HepG2 (cell line): ENCODE results near the gene WDR27. TPM values are rescaled to one million over a fixed set of nuclear protein-coding genes. Genes with fewer than 3 reads are reported as not detected.

Source experiments
- ATAC-seq: fragments of 200-7000 bp; cut with Tn5 transposase; 3 replicates; pipeline ENCODE4 v1.9.1; 2020; ENCODE audit warnings: mild to moderate bottlenecking, moderate library complexity
- BruUV-seq: library from RNA; stranded (reverse); fragments of 400-500 nt; replicated peaks from 2 replicates; lab custom pipeline; 2021; lab: Mats Ljungman, UMichigan
- CTCF ChIA-PET: fragments of 300-600 bp; formaldehyde crosslinking; extraction: SDS; loops from one replicate; lab custom pipeline; 2021; ENCODE audit warnings: low total read pairs, inconsistent platforms, low intra/inter-chr PET ratio; lab: Yijun Ruan, JAX
- POLR2A ChIA-PET: fragments of 350-600 bp; sonication (Branson Sonifier 250); formaldehyde crosslinking; loops from one replicate; lab custom pipeline; 2020; ENCODE audit warnings: antibody characterized with exemption, inconsistent platforms; lab: Yijun Ruan, JAX
- DNase-seq: peaks from one replicate; pipeline ENCODE4 v3.0.0-alpha.2; 2015; ENCODE audit warnings: low spot score
- FAIRE-seq: peaks from 3 replicates; lab custom pipeline; 2011; peaks lifted over from hg19 to GRCh38; lab: Jason Lieb, UNC
- H2AFZ ChIP-seq: one replicate; pipeline ENCODE4 v1.6.1; 2011; ENCODE audit warnings: low read length, inconsistent platforms
- H3K27ac ChIP-seq: fragments of 300-600 bp; 3 replicates; pipeline ENCODE4 v1.8.0; 2011; ENCODE audit warnings: mixed run types, mild to moderate bottlenecking, mixed read lengths, low read length, inconsistent platforms; ENCODE audit not compliant: insufficient read depth; ENCODE audit errors: extremely low read length
- H3K27me3 ChIP-seq, 2 experiments: fragments of 200-600 bp in 1 of 2; 2 replicates in 1 of 2; 3 replicates in 1 of 2; pipeline versions ENCODE4 v1.6.0 to v1.8.0; 2011; ENCODE audit warnings: low read length in 2 of 2, mild to moderate bottlenecking in 2 of 2, moderate library complexity in 2 of 2, inconsistent platforms in 1 of 2; ENCODE audit not compliant: insufficient read depth in 2 of 2, control insufficient read depth in 1 of 2
- H3K36me3 ChIP-seq, 2 experiments: fragments of 200-600 bp in 1 of 2; replicated peaks in 1 of 2; 2 replicates in 1 of 2; 3 replicates in 1 of 2; pipeline versions ENCODE4 v1.5.1 to v1.8.0; 2011; ENCODE audit warnings: low read length in 2 of 2, inconsistent platforms in 1 of 2; ENCODE audit not compliant: insufficient read depth in 2 of 2, control insufficient read depth in 1 of 2
- H3K4me1 ChIP-seq: 2 replicates; pipeline ENCODE4 v1.5.1; 2012; ENCODE audit warnings: low read length, inconsistent platforms; ENCODE audit not compliant: insufficient read depth
- H3K4me2 ChIP-seq: 2 replicates; pipeline ENCODE4 v1.6.0; 2011; ENCODE audit warnings: low read depth, low read length, inconsistent platforms
- H3K4me3 ChIP-seq, 3 experiments: fragments of 200-600 bp in 1 of 3; sonication (generic), shearing (Covaris generic) in 1 of 3; replicated peaks in 1 of 3; 2 replicates each; pipeline ENCODE4 v1.5.1; 2011 to 2016; ENCODE audit warnings: low read length in 3 of 3, inconsistent platforms in 2 of 3, low read depth in 2 of 3, mild to moderate bottlenecking in 2 of 3, control low read depth in 1 of 3, mixed read lengths in 1 of 3; ENCODE audit not compliant: insufficient read depth in 1 of 3
- H3K79me2 ChIP-seq: one replicate; pipeline ENCODE4 v1.6.1; 2011; ENCODE audit warnings: low read length, inconsistent platforms; ENCODE audit not compliant: insufficient read depth
- H3K9ac ChIP-seq: 2 replicates; pipeline ENCODE4 v1.6.0; 2011; ENCODE audit warnings: mild to moderate bottlenecking, low read depth, low read length, inconsistent platforms; ENCODE audit not compliant: insufficient read depth
- H3K9me3 ChIP-seq: 2 replicates; pipeline ENCODE4 v1.5.1; 2012; ENCODE audit warnings: mild to moderate bottlenecking, low read length
- H4K20me1 ChIP-seq: 2 replicates; pipeline ENCODE4 v1.6.0; 2011; ENCODE audit warnings: inconsistent platforms, mild to moderate bottlenecking, low read length, moderate library complexity; ENCODE audit not compliant: insufficient read depth
- BHLHE40 ChIP-seq: IDR thresholded peaks from 2 replicates; pipeline ENCODE4 v1.6.1; 2011; ENCODE audit warnings: low read length, improper control_type of control experiment
- CAMTA2 ChIP-seq: sonication (generic); formaldehyde crosslinking; IDR thresholded peaks from 2 replicates; pipeline ENCODE4 v1.4.0; 2020; ENCODE audit warnings: mild to moderate bottlenecking, missing genetic modification reagents, borderline replicate concordance
- HHEX ChIP-seq: IDR thresholded peaks from 2 replicates; pipeline ENCODE4 v1.6.1; 2016; ENCODE audit warnings: control low read depth
- KDM2A ChIP-seq: sonication (generic); formaldehyde crosslinking; IDR thresholded peaks from 2 replicates; pipeline ENCODE4 v1.4.0; 2020; ENCODE audit warnings: low read depth, missing genetic modification reagents, borderline replicate concordance
- KDM6A ChIP-seq: IDR thresholded peaks from 2 replicates; pipeline ENCODE4 v1.6.1; 2016; ENCODE audit warnings: low read depth
- NBN ChIP-seq: fragments of 450-650 bp; conservative IDR thresholded peaks from 2 replicates; pipeline ENCODE4 v1.6.1; 2017
- SNAI1 ChIP-seq: sonication (generic); formaldehyde crosslinking; IDR thresholded peaks from 2 replicates; pipeline ENCODE4 v1.5.0; 2020; ENCODE audit warnings: mild to moderate bottlenecking, missing genetic modification reagents, borderline replicate concordance
- YEATS2 ChIP-seq: sonication (generic); formaldehyde crosslinking; IDR thresholded peaks from 2 replicates; pipeline ENCODE4 v1.4.0; 2020; ENCODE audit warnings: missing genetic modification reagents, borderline replicate concordance
- ZNF766 ChIP-seq: sonication (generic); formaldehyde crosslinking; IDR thresholded peaks from 2 replicates; pipeline ENCODE4 v1.5.0; 2020; ENCODE audit warnings: missing genetic modification reagents, borderline replicate concordance
- ZNF782 ChIP-seq: sonication (generic); formaldehyde crosslinking; IDR thresholded peaks from 2 replicates; pipeline ENCODE4 v1.4.0; 2020; ENCODE audit warnings: missing genetic modification reagents, mild to moderate bottlenecking, borderline replicate concordance
- ZNF841 ChIP-seq: sonication (generic); formaldehyde crosslinking; IDR thresholded peaks from 2 replicates; pipeline ENCODE4 v1.8.1; 2023; ENCODE audit warnings: missing genetic modification reagents, borderline replicate concordance
- WGBS: methylation state at CpG from one replicate; pipeline ENCODE4 v1.1.6; 2017; ENCODE audit warnings: low lambda C conversion rate; 5-methylcytosine and 5-hydroxymethylcytosine counted together
- in situ Hi-C: cut with HindIII; loops from 2 replicates; pipeline ENCODE4 v1.10.0; 2017; ENCODE audit warnings: low pct_unique_long_range_greater_than_20kb; ENCODE audit not compliant: extremely low pct_ligation_motif_present
- intact Hi-C: fragments of 100-400 bp; cut with micrococcal nuclease; formaldehyde crosslinking; loops from one replicate; pipeline ENCODE4 v1.10.0; 2022; ENCODE audit not compliant: unreplicated experiment
- polyA plus RNA-seq, 8 experiments: library from polyadenylated mRNA; depleted of rRNA in 3 of 8; stranded (reverse) in 7 of 8; unstranded in 1 of 8; fragments of >200 nt; fragmentation: Illumina TruSeq in 4 of 8; extraction: Trizol in 4 of 8; gene quantifications; 2 replicates each; pipeline versions ENCODE4 v1.2.1 to v1.2.3, GENCODE V29; 2011 to 2016; ENCODE audit warnings: low read depth in 4 of 8, missing spikeins in 1 of 8, mixed read lengths in 1 of 8; ENCODE audit not compliant: insufficient read depth in 1 of 8
- total RNA-seq, 5 experiments: library from RNA; depleted of rRNA; stranded (reverse); fragments of >200 nt; fragmentation: Illumina TruSeq; extraction: Trizol; gene quantifications; 2 replicates each; pipeline ENCODE4 v1.2.3, GENCODE V29; 2016; ENCODE audit warnings: low read depth in 1 of 5
- TF ChIP-seq, protein P1 (sequence below): sonication (generic); formaldehyde crosslinking; IDR thresholded peaks from 2 replicates; pipeline ENCODE4 v1.5.0; 2020; ENCODE audit warnings: missing genetic modification reagents
- TF ChIP-seq, protein P2 (sequence below): IDR thresholded peaks from 2 replicates; pipeline ENCODE4 v1.6.1; 2016

WDR27 gene
- total and polyA plus RNA-seq, 2 of the 13 experiments (the other 11 are each of a cell fraction or from before 2014, with no cell fraction given) = 34.1 to 80.3 TPM

DNA sequence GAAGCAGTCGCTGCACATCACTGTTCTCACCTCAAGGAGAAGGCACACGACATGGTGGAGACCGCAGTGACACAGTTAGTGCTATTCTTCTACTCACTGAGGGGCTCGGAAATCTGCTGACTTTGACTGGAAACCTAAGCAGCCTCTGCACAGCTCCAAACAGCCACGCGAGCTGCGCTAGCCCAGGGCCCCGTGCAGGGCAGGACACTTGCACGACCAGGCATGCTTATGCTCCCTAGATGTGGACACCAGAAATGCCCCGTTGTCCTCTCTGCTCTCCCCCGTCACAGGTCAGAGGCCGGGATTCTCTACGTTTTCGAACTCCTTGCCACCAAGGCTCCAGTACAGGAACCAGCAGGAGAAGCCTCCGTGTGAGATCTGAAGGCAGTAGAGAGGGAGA, 201.1 kb downstream of the WDR27 start:
- no peak for TF ChIP-seq ZNF841
- TF ChIP-seq, protein P1, sequence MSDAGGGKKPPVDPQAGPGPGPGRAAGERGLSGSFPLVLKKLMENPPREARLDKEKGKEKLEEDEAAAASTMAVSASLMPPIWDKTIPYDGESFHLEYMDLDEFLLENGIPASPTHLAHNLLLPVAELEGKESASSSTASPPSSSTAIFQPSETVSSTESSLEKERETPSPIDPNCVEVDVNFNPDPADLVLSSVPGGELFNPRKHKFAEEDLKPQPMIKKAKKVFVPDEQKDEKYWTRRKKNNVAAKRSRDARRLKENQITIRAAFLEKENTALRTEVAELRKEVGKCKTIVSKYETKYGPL (CRISPR knock-in tag) = no peak
- no peak for TF ChIP-seq ZNF782
- no peak for TF ChIP-seq HHEX (CRISPR knock-in tag)
- TF ChIP-seq, protein P2, sequence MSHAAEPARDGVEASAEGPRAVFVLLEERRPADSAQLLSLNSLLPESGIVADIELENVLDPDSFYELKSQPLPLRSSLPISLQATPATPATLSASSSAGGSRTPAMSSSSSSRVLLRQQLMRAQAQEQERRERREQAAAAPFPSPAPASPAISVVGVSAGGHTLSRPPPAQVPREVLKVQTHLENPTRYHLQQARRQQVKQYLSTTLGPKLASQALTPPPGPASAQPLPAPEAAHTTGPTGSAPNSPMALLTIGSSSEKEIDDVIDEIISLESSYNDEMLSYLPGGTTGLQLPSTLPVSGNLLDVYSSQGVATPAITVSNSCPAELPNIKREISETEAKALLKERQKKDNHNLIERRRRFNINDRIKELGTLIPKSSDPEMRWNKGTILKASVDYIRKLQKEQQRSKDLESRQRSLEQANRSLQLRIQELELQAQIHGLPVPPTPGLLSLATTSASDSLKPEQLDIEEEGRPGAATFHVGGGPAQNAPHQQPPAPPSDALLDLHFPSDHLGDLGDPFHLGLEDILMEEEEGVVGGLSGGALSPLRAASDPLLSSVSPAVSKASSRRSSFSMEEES (CRISPR knock-in tag) = no peak
- no peak for TF ChIP-seq YEATS2 (CRISPR knock-in tag)
- TF ChIP-seq CAMTA2 (CRISPR knock-in tag) = no peak
- no peak for TF ChIP-seq NBN
- no peak for TF ChIP-seq SNAI1
- TF ChIP-seq KDM2A (CRISPR knock-in tag) = no peak
- no peak for TF ChIP-seq BHLHE40
- TF ChIP-seq ZNF766 (CRISPR knock-in tag) = no peak
- no peak for TF ChIP-seq KDM6A (CRISPR knock-in tag)
- DNase-seq (no peak), FAIRE-seq (no peak), ATAC-seq (no peak)
- CTCF ChIA-PET = no interaction called here
- H3K36me3 ChIP-seq = no peaks in the 10 kb centered on the region; a peak in 1 of 5 replicates
- no peak overlapping the region for H2AFZ ChIP-seq
- H3K79me2 ChIP-seq = no peaks in the 10 kb centered on the region
- no peak overlapping the region for H3K4me2 ChIP-seq
- no peaks in the 10 kb centered on the region for H3K4me1 ChIP-seq
- no peaks in the 10 kb centered on the region for H4K20me1 ChIP-seq
- no TSS peak for BruUV-seq
- POLR2A ChIA-PET = no interaction called here
- 85% methylated on average over 14 of the region's 15 CpGs for WGBS
- no peaks in the 10 kb centered on the region for H3K9me3 ChIP-seq
- H3K9ac ChIP-seq = no peak overlapping the region
- H3K4me3 ChIP-seq = no peak overlapping the region
- intact Hi-C loops = no loop called here
- in situ Hi-C loops = no loop called here
- no peak overlapping the region for H3K27ac ChIP-seq
- no peaks in the 10 kb centered on the region for H3K27me3 ChIP-seq
